PC-3 (cell line): ENCODE results near the gene CRYL1. TPM values are rescaled to one million over a fixed set of nuclear protein-coding genes. Genes with fewer than 3 reads are reported as not detected.

Experiments used
- ATAC-seq: fragments of 200-7000 bp; cut with Tn5 transposase; 2 replicates; pipeline ENCODE4 v1.9.1; 2020; ENCODE audit warnings: mild to moderate bottlenecking, moderate library complexity
- BruUV-seq: library from RNA; stranded (reverse); fragments of 400-500 nt; replicated peaks from 2 replicates; lab custom pipeline; 2021; lab: Mats Ljungman, UMichigan
- CTCF ChIA-PET: fragments of 300-600 bp; sonication (Branson Sonifier 250); formaldehyde crosslinking; loops from one replicate; lab custom pipeline; 2022; ENCODE audit warnings: antibody characterized with exemption; lab: Charles Lee
- POLR2A ChIA-PET: fragments of 300-600 bp; sonication (Branson Sonifier 250); formaldehyde crosslinking; loops from one replicate; lab custom pipeline; 2022; ENCODE audit warnings: antibody characterized with exemption; ENCODE audit not compliant: unreplicated experiment; lab: Charles Lee
- DNase-seq: peaks from one replicate; pipeline ENCODE4 v3.0.0-alpha.2; 2015
- H2AFZ ChIP-seq: fragments of 300-600 bp; sonication (generic); 2 replicates; pipeline ENCODE4 v1.6.0; 2016; ENCODE audit warnings: antibody characterized with exemption, low read length
- H3F3A ChIP-seq: fragments of 300-600 bp; sonication (generic); one replicate; pipeline ENCODE4 v1.6.0; 2017; ENCODE audit warnings: antibody characterized with exemption, low read length, control low read depth, mild to moderate bottlenecking; ENCODE audit not compliant: unreplicated experiment
- H3K27ac ChIP-seq: fragments of 300-600 bp; sonication (generic); 2 replicates; pipeline ENCODE4 v1.5.1; 2016; ENCODE audit warnings: mild to moderate bottlenecking, low read length
- H3K27me3 ChIP-seq: fragments of 300-600 bp; sonication (generic); 2 replicates; pipeline ENCODE4 v1.6.1; 2016; ENCODE audit warnings: low read length, mixed read lengths
- H3K36me3 ChIP-seq: fragments of 300-600 bp; sonication (generic); 2 replicates; pipeline ENCODE4 v1.6.1; 2016; ENCODE audit warnings: low read depth, mixed run types, low read length, mixed read lengths
- H3K4me1 ChIP-seq: fragments of 300-600 bp; sonication (generic); 2 replicates; pipeline ENCODE4 v1.5.1; 2016; ENCODE audit warnings: low read length; ENCODE audit not compliant: insufficient read depth
- H3K4me2 ChIP-seq: fragments of 300-600 bp; sonication (generic); 2 replicates; pipeline ENCODE4 v1.6.0; 2016; ENCODE audit warnings: low read length
- H3K4me3 ChIP-seq: fragments of 300-600 bp; sonication (generic); 2 replicates; pipeline ENCODE4 v1.5.1; 2016; ENCODE audit warnings: mild to moderate bottlenecking, low read length, mixed read lengths
- H3K79me2 ChIP-seq: fragments of 300-600 bp; sonication (generic); 2 replicates; pipeline ENCODE4 v1.6.1; 2017; ENCODE audit warnings: low read length, mixed read lengths
- H3K9ac ChIP-seq: fragments of 300-600 bp; sonication (generic); 2 replicates; pipeline ENCODE4 v1.6.0; 2016; ENCODE audit warnings: mild to moderate bottlenecking, low read length
- H3K9me2 ChIP-seq: fragments of 300-600 bp; sonication (generic); replicated peaks from 2 replicates; pipeline ENCODE4 v1.6.1; 2016; ENCODE audit warnings: mixed run types, low read length, mixed read lengths
- H3K9me3 ChIP-seq: fragments of 300-600 bp; sonication (generic); 2 replicates; pipeline ENCODE4 v1.6.1; 2016; ENCODE audit warnings: low read length, mixed read lengths
- H4K20me1 ChIP-seq: fragments of 300-600 bp; sonication (generic); 2 replicates; pipeline ENCODE4 v1.6.1; 2016; ENCODE audit warnings: low read length, mixed read lengths
- CTCF ChIP-seq: fragments of 300-600 bp; sonication (generic); conservative IDR thresholded peaks from 2 replicates; pipeline ENCODE4 v1.5.1; 2017; ENCODE audit warnings: antibody characterized with exemption, low read depth, mild to moderate bottlenecking, low read length
- EZH2 ChIP-seq: fragments of 300-600 bp; sonication (generic); IDR thresholded peaks from one replicate; pipeline ENCODE4 v1.6.1; 2017; ENCODE audit warnings: antibody characterized with exemption, mild to moderate bottlenecking, low read length; ENCODE audit not compliant: unreplicated experiment
- EZH2phosphoT487 ChIP-seq: fragments of 300-600 bp; sonication (generic); IDR thresholded peaks from 2 replicates; pipeline ENCODE4 v1.6.1; 2018; ENCODE audit warnings: mild to moderate bottlenecking, antibody characterized with exemption, low read length, borderline replicate concordance
- intact Hi-C: fragments of 100-400 bp; cut with micrococcal nuclease; formaldehyde crosslinking; loops from 2 replicates; pipeline ENCODE4 v1.9.0; 2023
- total RNA-seq: library from RNA; depleted of rRNA; stranded (reverse); fragments of >200 nt; gene quantifications from 2 replicates; pipeline ENCODE4 v1.2.3, GENCODE V29; 2014

The CRYL1 gene
- total RNA-seq, 1 experiment from 2014 or later = 20.8 TPM

- peak; percentile 54 for ATAC-seq
- Histone ChIP-seq H3K27me3 (no peaks in the 10 kb centered on the region), H3K9me3 (peaks cover 11% of the 10 kb centered on the region), H3K79me2 (no peaks in the 10 kb centered on the region), H3K9ac (peak overlapping the region; percentile 70), H3K4me2 (peak overlapping the region; percentile 67), H3K4me3 (peak overlapping the region; percentile 17; the same call in 1 of the 2 replicates), H3K9me2 (no peaks in the 10 kb centered on the region), H3K36me3 (peaks cover 3% of the 10 kb centered on the region; the same call in 1 of the 2 replicates), H3F3A (peaks cover 9% of the 10 kb centered on the region), H2AFZ (0 out of 2 replicates have a peak overlapping the region, but pooled peaks have one; percentile 24), H3K4me1 (peaks cover 31% of the 10 kb centered on the region), H3K27ac (peak overlapping the region; percentile 95), H4K20me1 (no peaks in the 10 kb centered on the region)
- no peak for TF ChIP-seq CTCF
- TF ChIP-seq EZH2 = no peak
- no peak for TF ChIP-seq EZH2phosphoT487
- intact Hi-C loops = loop anchor here (1.0 to 5.0 kb wide), 4 partner anchors 22 to 251 kb away; partner anchors contain the start of gene GJB2
- CTCF ChIA-PET = no interaction called here
- DNase-seq = peak; percentile 49
- POLR2A ChIA-PET = no interaction called here
- BruUV-seq = no TSS peak
These were observed 82.8 kb downstream of the CRYL1 start for GRCh38 chr13:20442798-20443381.

- Histone ChIP-seq H3K9ac (peak overlapping the region; percentile 70), H3K79me2 (no peaks in the 10 kb centered on the region), H3K9me3 (peaks cover 6% of the 10 kb centered on the region; the same call in 1 of the 2 replicates), H3K27ac (peak overlapping the region; percentile 95), H3K4me3 (peak overlapping the region; percentile 17; the same call in 1 of the 2 replicates), H3K4me2 (peak overlapping the region; percentile 67), H3K4me1 (peaks cover 31% of the 10 kb centered on the region), H2AFZ (0 out of 2 replicates have a peak overlapping the region, but pooled peaks have one; percentile 24), H3K36me3 (peaks cover 3% of the 10 kb centered on the region; the same call in 1 of the 2 replicates), H4K20me1 (no peaks in the 10 kb centered on the region), H3K27me3 (no peaks in the 10 kb centered on the region), H3F3A (peaks cover 9% of the 10 kb centered on the region), H3K9me2 (no peaks in the 10 kb centered on the region)
- DNase-seq (peak; percentile 49), ATAC-seq (peak; percentile 54)
- ChIA-PET CTCF (interaction anchor here (0.6 to 0.9 kb wide), 2 partner anchors 22 to 245 kb away, joined by 5 to 7 read pairs; no protein-coding TSS in a partner anchor), POLR2A (interaction anchor here (0.7 kb wide), 1 partner anchor 73 kb away, joined by 5 read pairs; no protein-coding TSS in a partner anchor)
- TSS peak; percentile 95 for BruUV-seq
- TF ChIP-seq EZH2 = no peak
- TF ChIP-seq CTCF = no peak
- no peak for TF ChIP-seq EZH2phosphoT487
- intact Hi-C loops = loop anchor here (1.0 to 5.0 kb wide), 4 partner anchors 22 to 250 kb away; partner anchors contain the start of gene GJB2
These were observed 83.3 kb downstream of the CRYL1 start for GRCh38 chr13:20442375-20442774.
